GM12875 (cell line): ENCODE data around the gene G0S2.

ENCODE experiments used
- H3K4me3 ChIP-seq: one replicate; pipeline ENCODE4 v1.5.1; 2011; ENCODE audit warnings: low read depth, low read length, control low read depth
- CTCF ChIP-seq: IDR thresholded peaks from 2 replicates; pipeline ENCODE4 v1.5.1; 2011; ENCODE audit warnings: low read depth, mild to moderate bottlenecking, control low read depth, inconsistent platforms, low read length, moderate library complexity, borderline replicate concordance; ENCODE audit not compliant: insufficient read depth

G0S2 gene

GRCh38 chr1:209705033-209705598, 29.9 kb downstream of the G0S2 start:
- no peak for TF ChIP-seq CTCF
- H3K4me3 ChIP-seq: no peak overlapping the region

DNA sequence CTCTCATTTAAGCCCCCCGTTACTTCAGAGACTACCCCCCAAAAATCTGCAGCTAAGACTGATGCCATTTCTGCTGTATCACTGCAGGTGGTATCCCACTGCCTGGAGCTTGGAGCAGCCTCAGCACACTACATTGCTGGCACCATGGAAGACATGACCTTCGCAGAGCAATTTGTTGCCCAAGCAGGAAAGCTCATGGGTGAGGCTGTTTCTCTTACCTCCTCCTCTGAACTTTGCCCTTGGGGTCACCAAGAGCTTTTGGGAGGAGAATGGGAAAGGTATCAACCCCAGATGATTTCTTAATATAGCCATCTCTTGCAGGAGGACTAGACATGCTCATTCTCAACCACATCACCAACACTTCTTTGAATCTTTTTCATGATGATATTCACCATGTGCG, 31.4 kb downstream of the G0S2 start:
- TF ChIP-seq CTCF: no peak

GRCh38 chr1:209707308-209707707, 32.1 kb downstream of the G0S2 start:
- TF ChIP-seq CTCF: no peak
- H3K4me3 ChIP-seq: no peak overlapping the region

More for the DNA sequence above, 31.4 kb downstream of the G0S2 start:
- no peak overlapping the region for H3K4me3 ChIP-seq

DNA sequence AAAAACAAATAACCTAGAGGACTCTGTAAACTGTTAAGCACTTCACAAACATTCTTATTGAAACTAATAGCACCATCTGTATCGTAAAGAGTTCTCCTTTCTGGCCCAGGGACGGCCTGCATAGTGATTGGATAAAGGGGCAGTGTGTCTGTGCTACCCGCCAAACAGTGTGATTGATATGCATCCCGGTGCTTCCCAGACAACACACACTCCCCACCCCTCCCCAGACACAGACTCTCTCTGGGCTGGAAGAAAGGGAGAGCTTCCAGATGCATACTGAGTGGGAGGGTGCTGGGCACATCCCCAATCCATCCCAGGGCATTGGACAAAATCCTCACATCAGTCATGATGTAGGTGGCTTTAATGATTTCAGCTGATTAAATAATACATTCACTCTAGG, 33.1 kb downstream of the G0S2 start:
- no peak overlapping the region for H3K4me3 ChIP-seq
- TF ChIP-seq CTCF: no peak

- TF ChIP-seq CTCF: no peak
- no peak overlapping the region for H3K4me3 ChIP-seq
Observed at GRCh38 chr1:209710093-209710492, 34.9 kb downstream of the G0S2 start.

DNA sequence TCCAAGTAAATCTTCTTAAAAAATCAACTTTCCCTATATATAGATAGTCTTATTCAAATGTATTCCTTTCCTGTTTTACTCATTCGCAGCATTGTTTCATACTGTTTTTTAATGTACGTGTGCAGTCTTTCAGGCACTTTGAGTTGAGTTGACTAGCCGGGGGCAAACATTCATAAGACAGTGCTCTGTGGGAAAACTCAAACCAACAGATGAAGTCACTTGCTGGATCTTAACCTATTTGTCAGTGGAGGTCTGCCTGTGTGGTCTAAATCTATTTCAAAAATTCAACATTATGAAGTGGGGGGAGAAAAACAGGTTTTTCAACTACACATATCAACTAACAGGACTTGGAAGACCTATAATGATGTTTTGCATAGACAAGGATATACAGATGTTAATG, 35.6 kb downstream of the G0S2 start:
- TF ChIP-seq CTCF: no peak
- H3K4me3 ChIP-seq: no peak overlapping the region

GRCh38 chr1:209714338-209714737, 39.1 kb downstream of the G0S2 start:
- H3K4me3 ChIP-seq: no peak overlapping the region
- no peak for TF ChIP-seq CTCF
